GM19025 (cell line): ENCODE results near the gene CHST11.
A peak's percentile ranks its signal among the peaks of the same experiment; 100 is the strongest.
"Not testable (repeated sequence)": the region's sequence is repeated elsewhere in the genome, so short reads cannot be mapped to it uniquely, and the experiment has no call there.

Experiments used
- ATAC-seq: cut with Tn5 transposase; IDR thresholded peaks from one replicate; pipeline ENCODE4 v1.9.1; 2021; ENCODE audit warnings: mild to moderate bottlenecking, low read depth, moderate library complexity; ENCODE audit not compliant: unreplicated experiment

Gene CHST11

DNA sequence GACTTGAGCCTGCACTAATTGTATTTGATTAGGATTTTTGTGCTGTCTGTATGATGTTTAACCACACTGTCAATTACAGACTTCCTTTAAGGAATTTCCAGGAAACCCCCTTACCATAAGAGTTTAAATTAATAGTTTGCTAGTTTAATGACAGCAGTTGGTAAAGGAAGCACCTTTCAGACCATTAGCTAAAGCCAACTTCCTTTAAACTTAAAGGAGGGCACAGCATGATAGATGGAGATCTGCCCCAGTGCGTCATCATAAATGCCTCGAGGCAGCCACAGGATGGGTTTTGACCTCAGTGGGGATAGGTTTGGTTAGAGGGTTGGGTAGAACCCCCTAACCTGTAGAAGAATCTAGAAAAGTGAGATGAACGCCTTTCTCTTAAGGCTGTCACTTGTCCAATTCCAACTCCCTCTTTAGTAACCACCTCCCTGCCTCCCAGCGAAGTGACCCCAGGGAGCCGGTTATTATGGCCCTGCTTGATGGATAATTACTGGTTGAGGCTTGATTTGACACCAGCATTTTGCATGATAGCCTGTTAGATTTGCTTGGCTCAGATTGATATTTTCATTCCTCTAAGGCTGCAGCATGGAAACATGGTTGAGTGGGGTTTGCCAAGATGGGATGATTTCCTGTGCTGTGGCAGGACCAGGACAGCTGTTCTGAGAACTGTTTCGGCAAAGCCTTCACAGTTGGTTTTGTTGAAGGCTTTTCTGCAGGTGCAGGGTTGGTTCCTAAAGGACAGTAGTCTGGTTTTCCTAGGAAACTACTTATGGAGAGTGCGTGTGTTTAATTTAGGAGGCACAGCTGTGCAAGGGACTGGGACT is 62.7 kb downstream of the CHST11 start:
- ATAC-seq: no peak

DNA sequence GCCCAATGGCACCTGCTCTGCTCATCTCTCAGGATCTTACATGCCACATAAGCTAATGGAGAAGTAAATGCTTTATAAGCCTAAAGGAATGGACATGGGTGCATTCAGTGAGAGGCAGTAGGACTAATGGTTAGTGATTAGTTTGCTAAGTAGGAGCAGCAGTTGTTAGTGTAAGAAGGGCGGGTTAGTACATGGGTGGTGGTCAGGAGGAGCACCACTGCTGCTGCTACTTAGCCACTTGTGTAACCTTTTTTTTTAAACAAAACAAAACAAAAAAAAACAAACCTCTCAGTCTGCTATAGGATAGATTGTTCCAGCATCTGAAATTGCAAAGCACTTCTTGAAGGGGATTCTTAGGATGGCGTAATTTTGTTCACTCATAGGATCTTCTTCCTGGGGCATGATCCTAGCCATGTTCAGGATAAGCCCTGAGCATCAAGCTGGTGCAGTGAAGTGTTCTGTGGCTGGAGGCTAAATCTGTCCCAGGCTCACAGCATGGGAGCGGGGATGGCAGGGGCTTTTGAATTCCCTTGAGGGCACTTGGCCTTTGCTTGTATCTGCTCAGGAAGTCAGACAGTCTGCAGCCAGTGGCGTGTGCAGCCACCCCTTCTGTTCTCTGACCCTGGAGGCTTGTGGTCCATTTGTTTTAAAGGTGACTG is 63.6 kb downstream of the CHST11 start:
- peak; percentile 81 for ATAC-seq

DNA sequence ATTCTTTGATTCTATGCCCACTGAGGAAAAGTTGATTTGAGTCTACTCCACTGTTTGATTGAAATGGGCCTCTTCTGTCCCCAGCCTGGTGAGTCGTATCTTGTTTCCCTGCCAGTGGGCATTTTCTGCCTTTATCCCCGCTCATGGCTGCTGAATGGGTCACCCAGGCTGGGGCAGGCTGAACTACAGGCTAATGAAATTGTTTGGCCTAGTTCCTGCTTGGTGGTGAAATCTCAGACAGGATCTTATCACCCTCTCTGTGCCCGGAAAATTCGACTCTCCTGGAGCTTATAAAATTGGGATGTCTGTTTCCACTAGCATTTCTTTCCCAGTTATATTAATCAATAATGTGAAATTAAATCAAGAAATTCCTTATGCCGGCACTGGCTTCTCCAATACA is 65.0 kb downstream of the CHST11 start:
- ATAC-seq: no peak

DNA sequence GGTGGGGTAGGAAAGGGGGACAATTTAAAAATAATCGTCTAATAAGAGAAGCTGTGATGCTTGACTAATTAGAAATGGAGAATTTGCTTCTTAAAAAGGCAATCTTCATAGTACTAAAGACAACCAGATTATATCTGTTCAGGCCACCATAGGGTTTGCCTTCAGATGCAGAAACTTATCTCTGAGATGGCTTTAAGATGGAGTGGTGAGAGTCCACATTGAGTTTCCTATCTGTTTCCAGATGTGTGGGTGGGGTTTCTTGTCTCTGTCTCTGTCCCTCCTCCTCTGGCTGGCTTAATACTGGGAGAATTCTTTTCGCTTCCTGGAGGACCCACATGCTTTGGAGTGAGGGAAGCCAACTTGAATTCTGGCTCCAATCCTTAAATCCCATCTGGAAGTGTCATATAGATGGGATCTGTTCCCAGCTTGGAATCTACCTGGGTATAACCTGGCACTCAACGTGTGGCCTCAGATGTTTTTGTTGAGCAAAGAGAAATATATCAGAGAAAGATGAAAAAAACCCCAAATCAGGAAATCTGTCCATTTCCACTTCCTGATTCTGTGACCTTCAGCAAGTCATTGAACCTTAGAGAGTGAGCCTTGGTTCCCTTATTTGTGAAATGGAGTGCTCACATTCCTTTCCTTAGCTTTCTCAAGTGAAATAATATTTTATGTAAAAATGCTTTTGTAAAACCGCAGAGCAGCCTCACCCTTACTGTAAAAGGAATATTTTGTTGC is 66.4 kb downstream of the CHST11 start:
- ATAC-seq: no peak

DNA sequence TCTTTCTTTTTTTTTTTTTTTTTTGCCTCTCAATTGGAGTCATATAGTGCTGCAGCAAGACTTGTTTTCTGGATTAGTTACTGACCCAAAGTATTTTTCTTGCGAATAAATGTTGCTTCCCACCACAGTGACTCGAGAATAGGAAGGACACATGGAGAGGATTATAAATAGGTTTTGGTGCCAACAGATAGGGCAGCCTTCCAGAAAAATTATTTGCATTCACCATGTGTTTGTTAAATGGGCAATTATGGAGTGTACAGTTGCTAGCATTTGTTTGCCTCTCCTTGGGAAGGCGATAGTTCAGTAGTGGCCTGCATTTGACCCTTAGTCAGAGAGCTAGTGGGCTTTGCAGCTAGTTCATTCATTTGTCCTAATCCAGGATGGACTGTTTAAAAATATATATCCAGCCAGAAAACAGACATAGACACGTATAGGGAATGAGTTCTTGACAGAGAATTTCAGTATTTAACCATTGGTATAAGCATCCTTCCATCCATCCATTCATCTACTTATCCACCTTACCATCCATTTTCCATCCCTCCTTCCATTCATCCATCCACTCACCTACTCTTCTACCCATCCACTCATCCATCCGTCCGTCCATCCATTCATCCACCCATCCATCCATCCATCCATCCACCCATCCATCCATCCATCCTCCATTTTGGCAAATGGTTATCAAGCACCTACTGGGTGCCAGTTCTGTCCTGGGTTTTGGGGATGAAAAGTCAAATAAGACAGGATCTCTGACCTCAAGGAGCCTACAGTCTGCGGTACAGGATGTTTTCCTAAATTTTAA is 67.5 kb downstream of the CHST11 start:
- ATAC-seq: no peak

DNA sequence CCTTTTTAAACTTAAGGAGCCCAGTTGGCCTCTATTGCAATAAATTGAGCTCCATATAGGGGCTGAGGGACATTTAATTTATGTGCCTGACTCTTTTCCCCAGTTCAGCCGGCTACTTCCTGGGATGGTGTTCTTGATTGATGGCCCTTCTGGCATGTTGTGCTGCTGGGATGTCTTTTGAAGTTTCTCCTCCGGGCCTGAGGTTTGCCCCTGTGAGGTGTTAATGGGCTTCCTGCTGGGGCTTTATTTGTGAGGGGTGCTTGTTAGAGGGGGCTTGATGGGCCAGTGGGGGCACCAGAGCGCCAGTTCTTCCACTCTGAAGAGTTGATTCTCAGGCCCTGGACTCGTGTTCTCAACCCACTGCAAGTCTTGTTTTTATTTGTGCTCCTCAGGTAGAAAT is 69.6 kb downstream of the CHST11 start:
- ATAC-seq: no peak

DNA sequence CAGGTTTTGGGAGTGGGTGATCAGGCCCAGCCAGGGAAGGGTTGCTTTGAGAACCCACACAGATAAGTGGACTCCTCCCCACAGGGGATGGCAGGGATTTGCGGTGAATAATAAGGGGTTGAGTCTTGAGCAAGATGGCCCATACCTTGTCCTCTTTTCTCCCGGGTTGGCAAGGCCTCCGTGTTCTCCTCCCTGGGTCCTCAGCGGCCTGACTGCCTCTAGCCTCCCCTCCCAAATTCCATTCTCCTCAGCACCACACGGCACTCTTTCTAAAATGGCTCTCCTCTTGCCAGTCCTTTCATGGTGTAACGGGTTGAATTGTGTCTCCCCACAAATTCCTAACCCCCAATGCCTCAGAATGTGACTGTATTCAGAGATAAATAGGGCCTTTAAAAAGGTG is 70.0 kb downstream of the CHST11 start:
- ATAC-seq: no peak

DNA sequence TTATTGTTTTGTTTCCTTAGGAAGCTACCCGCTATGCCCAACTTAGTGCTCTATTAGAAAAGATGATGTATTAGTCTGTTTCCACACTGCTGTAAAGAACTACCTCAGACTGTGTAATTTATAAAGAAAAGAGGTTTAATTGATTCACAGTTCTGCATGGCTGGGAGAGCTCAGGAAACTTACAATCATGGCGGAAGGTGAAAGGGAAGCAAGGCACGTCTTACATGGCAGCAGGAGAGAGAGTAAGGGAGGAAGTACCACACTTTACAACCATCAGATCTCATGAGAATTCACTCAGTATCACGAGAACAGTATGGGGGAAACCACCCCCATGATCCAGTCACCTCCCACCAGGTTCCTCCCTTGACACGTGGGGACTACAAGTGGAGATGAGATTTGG is 70.9 kb downstream of the CHST11 start:
- not testable (repeated sequence) for ATAC-seq

DNA sequence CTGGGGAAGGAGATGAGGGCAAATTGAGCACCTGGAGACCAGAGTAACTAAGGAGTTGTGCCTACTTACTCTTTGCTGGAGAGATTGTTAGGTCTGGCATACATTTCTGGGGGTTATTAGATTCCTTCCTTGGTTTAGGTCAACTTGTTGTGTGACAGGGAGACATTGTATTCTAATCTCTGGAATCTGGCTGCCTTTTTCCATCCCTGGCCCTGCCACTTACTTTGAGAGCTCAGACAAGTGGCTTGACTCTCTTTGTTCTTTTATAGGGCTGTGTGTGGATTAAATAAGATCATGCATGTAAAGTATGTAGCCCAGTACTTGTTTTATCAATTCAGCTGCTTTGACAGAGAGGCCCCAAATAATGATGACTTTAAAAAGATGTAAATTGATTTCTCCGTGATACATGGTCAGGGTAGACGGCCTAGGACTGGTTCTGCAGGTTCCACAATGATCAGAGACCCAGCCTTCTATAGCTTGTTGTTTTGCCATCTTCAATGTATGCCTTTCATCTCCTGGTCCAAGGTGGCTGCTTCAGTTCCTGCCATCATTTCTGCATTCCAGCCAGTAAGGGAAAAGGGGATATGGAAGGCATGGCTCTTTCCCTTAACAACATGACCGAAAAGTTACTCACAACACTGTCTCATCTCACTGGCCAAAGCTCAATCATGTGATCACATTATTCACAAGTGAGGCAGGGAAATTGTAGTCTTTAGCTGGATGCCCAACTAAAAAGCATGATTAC is 72.6 kb downstream of the CHST11 start:
- ATAC-seq: no peak

DNA sequence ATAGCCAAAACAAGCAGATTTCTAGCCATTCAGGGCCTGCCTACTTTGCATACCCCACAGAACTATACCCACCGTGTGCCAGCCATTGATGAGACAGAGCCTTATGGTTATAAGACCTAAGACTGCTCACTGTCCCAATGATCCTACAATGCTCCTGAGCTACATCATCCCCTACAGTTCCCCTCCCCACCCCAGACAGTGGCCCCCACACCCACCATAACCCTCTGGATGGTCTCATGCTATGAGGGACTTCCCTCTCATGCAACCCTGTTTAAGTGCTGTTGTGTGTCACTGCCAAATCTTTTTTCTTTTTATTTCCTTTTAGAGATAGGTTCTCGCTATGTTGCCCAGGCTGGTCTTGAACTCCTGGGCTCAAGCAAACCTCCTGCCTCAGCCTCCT is 75.9 kb downstream of the CHST11 start:
- ATAC-seq: no peak

DNA sequence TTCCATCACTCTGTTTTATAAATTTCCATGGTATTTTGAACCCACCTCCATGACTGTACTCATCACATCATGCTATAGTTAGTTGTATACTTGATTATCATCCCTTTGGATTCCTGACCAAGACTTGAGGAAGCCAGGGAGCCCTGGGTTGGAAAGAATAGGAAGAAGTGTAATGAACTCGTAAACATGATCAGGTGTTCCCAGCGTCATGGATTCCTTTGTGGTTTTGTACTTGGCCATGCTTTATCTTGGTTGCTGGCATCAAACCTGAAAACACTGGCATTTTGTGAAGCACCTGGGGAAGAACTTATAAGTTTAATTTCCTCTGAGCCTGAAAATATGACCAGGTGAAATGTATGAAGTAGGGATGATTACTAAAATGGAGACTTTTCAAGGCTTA is 76.4 kb downstream of the CHST11 start:
- ATAC-seq: no peak

DNA sequence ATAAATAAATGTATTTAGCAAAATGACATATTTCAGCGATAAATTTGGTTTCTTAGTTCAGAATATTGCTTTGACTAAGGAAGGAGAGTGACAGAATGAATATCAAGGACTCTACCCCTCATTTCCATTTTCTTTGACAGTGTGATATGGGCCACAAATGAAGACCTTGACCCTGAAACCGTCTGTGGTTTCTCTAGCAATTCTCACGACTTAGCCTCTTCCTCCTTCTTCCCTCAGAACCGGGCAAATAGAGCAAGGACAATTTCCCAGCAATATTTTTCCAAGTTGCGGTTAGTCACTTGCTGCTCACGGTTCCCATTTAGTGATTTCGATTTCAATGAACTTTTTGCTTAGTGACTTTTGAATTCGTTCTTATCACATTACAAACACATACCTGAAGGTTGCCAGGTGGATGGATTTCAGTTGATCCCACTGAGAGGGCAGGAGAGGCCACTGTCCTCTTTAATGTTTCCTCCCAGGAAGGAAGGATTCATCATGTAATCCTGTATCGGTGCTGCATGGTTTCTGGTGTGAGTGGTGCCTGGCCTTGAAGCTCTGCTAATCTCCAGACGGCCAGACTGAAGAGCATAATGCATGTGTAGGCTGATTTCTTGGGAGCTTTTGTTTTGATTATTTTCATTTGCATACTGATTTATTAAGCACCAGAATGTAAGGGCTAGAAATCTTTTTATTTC is 77.6 kb downstream of the CHST11 start:
- no peak for ATAC-seq

DNA sequence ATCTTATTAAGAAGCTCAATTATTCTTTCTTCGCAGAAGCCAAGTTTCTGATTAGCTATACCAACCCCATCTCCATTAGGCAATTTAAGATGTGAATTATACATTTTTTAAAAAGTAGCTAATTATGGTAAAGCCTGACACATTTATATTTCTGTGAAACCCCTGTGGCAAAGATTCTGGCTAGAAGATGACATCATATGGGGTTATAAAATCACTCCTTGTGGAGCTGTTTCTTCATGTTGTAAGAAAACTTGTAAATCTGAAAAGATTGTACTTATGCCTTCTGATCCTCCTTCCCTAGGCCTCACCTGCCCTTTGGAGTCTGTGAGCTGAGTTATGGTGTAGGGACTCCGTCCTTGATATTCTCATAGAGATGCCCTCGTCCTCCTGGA is 78.1 kb downstream of the CHST11 start:
- no peak for ATAC-seq

DNA sequence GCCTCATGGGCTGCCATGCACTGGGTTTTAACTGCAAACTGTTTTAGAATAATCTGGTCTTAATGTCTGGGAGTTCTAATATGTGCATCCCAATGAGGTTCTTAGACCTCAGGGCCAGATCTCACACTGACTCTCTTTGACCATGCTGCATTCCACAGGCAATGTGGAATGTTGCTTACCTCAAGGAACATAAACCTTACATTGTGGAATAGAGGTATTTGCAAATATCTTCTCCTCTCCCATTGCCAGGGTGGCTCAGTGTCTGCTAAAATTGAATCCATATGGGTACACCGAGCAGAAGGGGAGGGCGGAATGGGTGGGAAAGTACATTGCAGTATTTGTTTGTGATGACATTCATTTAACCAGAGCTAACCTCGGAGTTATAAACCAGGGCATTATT is 78.6 kb downstream of the CHST11 start:
- ATAC-seq: no peak

DNA sequence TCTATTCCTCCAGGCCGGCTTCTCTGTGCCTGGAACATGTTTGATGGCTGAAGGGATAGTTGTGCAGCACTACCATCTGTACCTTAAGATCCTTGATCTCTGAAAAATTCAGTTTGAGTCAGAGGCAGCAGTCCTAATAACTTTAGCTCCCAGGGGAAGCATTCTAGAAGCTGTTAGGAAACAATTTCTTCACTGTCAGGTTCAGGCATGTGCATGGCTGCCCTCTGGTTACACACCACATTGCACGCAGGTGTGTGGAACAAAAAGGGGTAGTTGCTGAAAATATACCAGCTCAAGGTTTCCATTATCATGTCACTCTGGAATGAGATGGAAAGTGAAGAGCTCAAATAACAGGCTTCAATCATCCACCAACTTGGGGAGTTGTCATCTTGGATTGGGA is 80.1 kb downstream of the CHST11 start:
- no peak for ATAC-seq

DNA sequence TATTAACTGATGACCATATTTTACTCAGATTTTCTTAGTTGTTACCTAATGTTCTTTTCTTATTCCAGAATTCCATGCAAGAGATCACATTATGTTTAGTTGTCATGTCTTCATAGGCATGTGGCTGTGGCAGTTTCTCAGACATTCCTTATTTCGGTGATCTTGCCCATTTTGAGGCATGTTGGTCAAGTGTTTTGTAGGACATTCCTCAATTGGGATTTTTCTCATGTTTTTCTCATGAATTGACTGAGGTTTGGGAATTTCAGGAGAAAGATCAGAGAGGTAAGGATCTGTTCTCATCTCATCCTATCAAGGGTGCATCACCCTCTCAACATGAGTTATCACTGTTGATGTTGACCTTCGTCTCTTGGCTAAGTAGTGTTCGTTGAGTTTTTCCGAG is 81.3 kb downstream of the CHST11 start:
- ATAC-seq: no peak

DNA sequence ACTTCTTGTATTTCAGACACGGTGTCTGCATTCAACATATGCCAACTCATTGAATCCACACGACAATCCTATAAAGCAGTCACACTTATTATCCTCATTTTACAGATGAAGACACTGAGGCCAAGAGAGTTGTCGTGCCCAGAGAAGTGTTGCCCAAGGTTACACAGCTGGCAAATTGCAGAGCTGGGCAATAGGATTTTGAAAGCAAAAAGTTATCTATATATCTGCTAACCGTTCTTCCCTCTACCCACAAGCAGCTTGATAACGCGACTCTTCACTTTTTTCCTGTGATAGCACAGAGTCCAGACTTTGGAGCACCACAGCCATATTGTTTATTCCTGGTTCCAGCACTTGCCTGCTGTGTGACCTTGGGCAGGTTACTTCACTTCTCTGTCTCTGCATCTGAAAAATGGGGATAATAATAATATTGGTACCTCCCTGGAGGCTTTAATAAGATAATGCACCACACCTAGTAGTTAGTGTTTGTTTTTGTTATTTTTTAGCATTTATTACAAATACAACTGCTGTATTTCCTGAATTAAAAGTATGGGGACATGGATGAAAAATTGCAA is 82.2 kb downstream of the CHST11 start:
- no peak for ATAC-seq

DNA sequence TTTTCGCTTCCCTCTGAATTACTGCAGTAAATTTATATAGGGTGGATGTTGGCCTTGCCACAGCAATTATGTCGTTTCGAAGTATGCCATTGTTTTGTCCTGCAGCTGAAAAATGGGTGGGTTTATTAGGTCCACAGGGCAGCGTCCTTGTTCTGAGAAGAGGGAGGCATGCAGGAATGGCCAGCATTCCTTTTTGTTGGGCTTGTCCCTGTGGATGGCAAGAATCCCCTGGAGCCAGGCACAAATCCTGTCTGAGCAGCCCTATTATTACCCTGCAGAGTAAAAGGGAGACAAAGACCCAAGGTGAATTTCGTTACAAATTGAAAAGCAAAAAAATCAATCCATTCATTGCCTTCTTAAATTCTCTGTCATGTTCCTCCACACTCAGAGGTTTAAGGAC is 88.1 kb downstream of the CHST11 start:
- ATAC-seq: no peak

DNA sequence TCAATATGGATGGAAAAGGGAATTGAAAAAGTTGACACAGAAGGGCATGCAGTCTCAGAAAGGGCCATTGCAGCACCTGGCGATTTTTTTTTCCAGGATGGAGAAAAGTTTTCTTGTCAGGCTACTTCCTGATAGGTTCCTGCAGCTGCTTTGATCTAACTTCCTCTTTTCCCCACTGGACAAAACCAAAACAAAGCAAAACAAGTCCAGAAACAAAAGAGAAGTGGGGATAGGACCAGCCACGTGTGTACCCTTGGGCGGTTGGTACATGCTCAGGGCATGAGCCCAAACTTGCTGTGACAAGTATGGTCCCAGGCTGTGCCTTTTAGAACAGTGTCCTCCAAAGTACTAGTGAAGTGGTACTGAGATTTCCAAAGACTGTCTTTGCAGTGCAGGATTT is 89.8 kb downstream of the CHST11 start:
- no peak for ATAC-seq
